Heart right ventricle (tissue), 16 donors: ENCODE results near the gene WNT1. TPM values are rescaled to one million over a fixed set of nuclear protein-coding genes. Genes with fewer than 3 reads are reported as not detected.

ENCODE experiments used
- ATAC-seq, 8 donors: fragments of 200-7000 bp; cut with Tn5 transposase; one replicate each; pipeline ENCODE4 v1.9.1; 2020; ENCODE audit warnings: mild to moderate bottlenecking in 8 of 8, moderate library complexity in 8 of 8, moderate number of reproducible peaks in 1 of 8
- DNase-seq, 2 donors: peaks; one replicate each; pipeline ENCODE4 v3.0.0-alpha.2; 2020
- H3K27ac ChIP-seq, 10 donors: fragments of 200-600 bp; sonication (generic) in 2 of 10; one replicate each; pipeline versions ENCODE4 v1.5.0 to v1.8.0; 2020 to 2022; ENCODE audit warnings: mild to moderate bottlenecking in 3 of 10
- H3K27me3 ChIP-seq, 7 donors: fragments of 200-600 bp; one replicate each; pipeline ENCODE4 v1.8.0; 2021 to 2022; ENCODE audit warnings: mild to moderate bottlenecking in 2 of 7
- H3K36me3 ChIP-seq, 9 donors: fragments of 200-600 bp; sonication (generic) in 1 of 9; one replicate each; pipeline versions ENCODE4 v1.5.0 to v1.8.0; 2020 to 2022; ENCODE audit warnings: mild to moderate bottlenecking in 2 of 9
- H3K4me1 ChIP-seq, 9 donors: fragments of 200-600 bp; sonication (generic) in 1 of 9; one replicate each; pipeline versions ENCODE4 v1.5.0 to v1.8.0; 2020 to 2022; ENCODE audit warnings: mild to moderate bottlenecking in 4 of 9
- H3K4me3 ChIP-seq, 10 donors: fragments of 200-600 bp; sonication (generic) in 2 of 10; one replicate each; pipeline versions ENCODE4 v1.5.0 to v1.8.0; 2020 to 2022; ENCODE audit warnings: mild to moderate bottlenecking in 7 of 10, moderate library complexity in 2 of 10
- H3K9me3 ChIP-seq, 11 donors: fragments of 200-600 bp in 10 of 11; sonication (generic) in 2 of 11; one replicate each; pipeline versions ENCODE4 v1.5.0 to v1.8.0; 2013 to 2022; ENCODE audit warnings: mild to moderate bottlenecking in 2 of 11, control low read depth in 1 of 11, moderate library complexity in 1 of 11
- CTCF ChIP-seq, 9 donors: fragments of 200-600 bp; sonication (generic) in 2 of 9; IDR thresholded peaks; one replicate each; pipeline versions ENCODE4 v1.5.0 to v1.8.0; 2021 to 2022; ENCODE audit warnings: antibody characterized with exemption in 9 of 9, mild to moderate bottlenecking in 5 of 9, moderate library complexity in 1 of 9
- WGBS, 2 donors: extraction: QIAGEN DNeasy Blood & Tissue Kit; methylation state at CpG; one replicate each; pipeline ENCODE4 v1.1.7; 2013; ENCODE audit warnings: inconsistent platforms in 1 of 2; 5-methylcytosine and 5-hydroxymethylcytosine counted together
- intact Hi-C, 10 donors: fragments of 100-400 bp; cut with DNase I; formaldehyde crosslinking; loops; one replicate each; pipeline versions ENCODE4 v1.11.1 to v1.14.2; 2022
- polyA plus RNA-seq, 2 donors: library from polyadenylated mRNA; stranded (reverse); fragments of 200-250 nt; gene quantifications; one replicate each; pipeline ENCODE4 v1.2.3, GENCODE V29; 2013
- total RNA-seq, 10 donors: library from RNA; stranded (reverse); fragmentation: NEBNext Ultra II Directional in 3 of 10; extraction: Animal tissue kit (Norgen Biotek cat#: 25700) in 3 of 10; gene quantifications; one replicate each; pipeline versions ENCODE4 v1.2.1 to v1.2.4, GENCODE V29; 2021 to 2023
- donor health status: Arrhythmogenic right ventricular cardiomyopathy.
- donor health status: ischemic (EF 13 %, LVEDD 7.1; RV severe dilation, severe dysfunction).
- donor health status: healthy with polysubstance abuse.
- donor health status: DM: no; HTN: yes; CAD: no.
- donor health status: DM: no; HTN: no; CAD: no.
- donor health status: ischemic (EF 25% LVEDD 6.9; RV normal size, moderate dysfunction).
- donor health status: ischemic (EF 25% LVEDD 5.7; RV mildly dilated, moderate dysfunction).
- donor health status: healthy.
- donor health status: DM: yes; HTN: yes; CAD: no.
- donor health status: Ischemic cardiomyopathy.
- donor health status: ischemic (EF 35%, LVEDD 5.7; RV mildly dilated, moderate dysfunction).
- donor health status: nonischemic (EF 11% LVEDD 7.7; RV severe dilation, severe dysfunction).
- donor health status: DM: yes; HTN: yes; CAD: no.
- donor health status: PGD.
- donor health status: ischemic (EF 29% LVEDD 5.4; RV normal size, mild dysfunction).
- donor health status: nonischemic (EF 23%, LVEDD 6.1; RV moderate dilation, normal function).

Gene WNT1
- total and polyA plus RNA-seq, 12 donors = not detected

GRCh38 chr12:48946943-48947342 is 31.2 kb upstream of the WNT1 start:
- intact Hi-C loops = no loop called here
- 51 to 63% methylated on average over 6 of the region's 6 CpGs for WGBS, 2 donors
- peaks cover 0 to 30% (median 9%) of the 10 kb centered on the region in 9 donors for H3K4me1 ChIP-seq

GRCh38 chr12:48947727-48948126 is 30.4 kb upstream of the WNT1 start:
- H3K4me1 ChIP-seq = peaks cover 0 to 30% (median 9%) of the 10 kb centered on the region in 9 donors
- H3K27ac ChIP-seq = no peak overlapping the region
- H3K27me3 ChIP-seq = no peaks in the 10 kb centered on the region
- H3K36me3 ChIP-seq = peaks cover 0 to 47% (median 3%) of the 10 kb centered on the region in 9 donors
- H3K4me3 ChIP-seq = no peak overlapping the region
- WGBS, 2 donors = 97 to 98% methylated on average over 3 of the region's 3 CpGs
- ATAC-seq = no peak
- H3K9me3 ChIP-seq = no peaks in the 10 kb centered on the region
- no peak for TF ChIP-seq CTCF (IDR thresholded peaks at IDR 0.05)
- no peak for DNase-seq
- intact Hi-C loops = no loop called here

More at GRCh38 chr12:48946943-48947342, 31.2 kb upstream of the WNT1 start:
- no peak overlapping the region for H3K4me3 ChIP-seq
- TF ChIP-seq CTCF (IDR thresholded peaks at IDR 0.05) = no peak
- no peak overlapping the region for H3K27ac ChIP-seq
- no peaks in the 10 kb centered on the region for H3K27me3 ChIP-seq
- ATAC-seq = no peak
- no peaks in the 10 kb centered on the region for H3K9me3 ChIP-seq
- peaks cover 0 to 48% (median 0%) of the 10 kb centered on the region in 9 donors for H3K36me3 ChIP-seq
- no peak for DNase-seq

GRCh38 chr12:48952691-48953090 is 25.4 kb upstream of the WNT1 start:
- Histone ChIP-seq H3K27ac (no peak overlapping the region), H3K4me3 (no peak overlapping the region), H3K4me1 (peaks cover 5 to 32% (median 24%) of the 10 kb centered on the region in 9 donors), H3K27me3 (no peaks in the 10 kb centered on the region), H3K9me3 (no peaks in the 10 kb centered on the region), H3K36me3 (peaks cover 0 to 34% (median 3%) of the 10 kb centered on the region in 9 donors)
- ATAC-seq (no peak), DNase-seq (no peak)
- intact Hi-C loops = no loop called here
- no peak for TF ChIP-seq CTCF (IDR thresholded peaks at IDR 0.05)
- 80 to 89% methylated on average over 4 of the region's 4 CpGs for WGBS, 2 donors

- no peak overlapping the region for H3K27ac ChIP-seq
- H3K27me3 ChIP-seq = no peaks in the 10 kb centered on the region
- no peak overlapping the region for H3K4me3 ChIP-seq
- TF ChIP-seq CTCF (IDR thresholded peaks at IDR 0.05) = no peak
- peaks cover 5 to 37% (median 27%) of the 10 kb centered on the region in 9 donors for H3K4me1 ChIP-seq
- ATAC-seq = no peak
- H3K9me3 ChIP-seq = no peaks in the 10 kb centered on the region
- intact Hi-C loops = no loop called here
- no peak for DNase-seq
- 81 to 92% methylated on average over 3 of the region's 3 CpGs for WGBS, 2 donors
- peaks cover 0 to 29% (median 3%) of the 10 kb centered on the region in 9 donors for H3K36me3 ChIP-seq
Observed at GRCh38 chr12:48954061-48954460, 24.1 kb upstream of the WNT1 start.
